ENCODE measurements around the gene ZNF574.

GRCh38 chr19:42089772-42090171 is 13.8 kb downstream of the ZNF574 start:
- TF ChIP-seq CTCF (IDR thresholded peaks at IDR 0.05; ENCODE audit: insufficient read depth, low read length) (no peak), POLR2AphosphoS5 (IDR thresholded peaks at IDR 0.05; ENCODE audit: low read depth) (no peak), REST (IDR thresholded peaks at IDR 0.05; ENCODE audit: insufficient replicate concordance, low read depth) (no peak), GABPA (IDR thresholded peaks at IDR 0.05; ENCODE audit: low read depth) (no peak)

Measured in HL-60 (cell line).